Coronary artery (tissue), 2 donors: ENCODE data around the gene FGD5.

Experiments used
- DNase-seq: peaks from one replicate; pipeline ENCODE4 v3.0.0-alpha.2; 2017; ENCODE audit warnings: low spot score
- H3K27ac ChIP-seq, 2 donors: fragments of 200-600 bp; sonication (generic); one replicate each; pipeline ENCODE4 v1.5.1; 2016 to 2019
- H3K4me3 ChIP-seq: fragments of 200-600 bp; sonication (generic); 2 replicates; pipeline ENCODE4 v1.5.1; 2016; ENCODE audit warnings: mild to moderate bottlenecking, moderate library complexity
- TF ChIP-seq, protein P1 (sequence below): fragments of 200-600 bp; sonication (generic); IDR thresholded peaks from one replicate; pipeline ENCODE4 v1.5.1; 2019; ENCODE audit warnings: antibody characterized with exemption

The FGD5 gene

DNA sequence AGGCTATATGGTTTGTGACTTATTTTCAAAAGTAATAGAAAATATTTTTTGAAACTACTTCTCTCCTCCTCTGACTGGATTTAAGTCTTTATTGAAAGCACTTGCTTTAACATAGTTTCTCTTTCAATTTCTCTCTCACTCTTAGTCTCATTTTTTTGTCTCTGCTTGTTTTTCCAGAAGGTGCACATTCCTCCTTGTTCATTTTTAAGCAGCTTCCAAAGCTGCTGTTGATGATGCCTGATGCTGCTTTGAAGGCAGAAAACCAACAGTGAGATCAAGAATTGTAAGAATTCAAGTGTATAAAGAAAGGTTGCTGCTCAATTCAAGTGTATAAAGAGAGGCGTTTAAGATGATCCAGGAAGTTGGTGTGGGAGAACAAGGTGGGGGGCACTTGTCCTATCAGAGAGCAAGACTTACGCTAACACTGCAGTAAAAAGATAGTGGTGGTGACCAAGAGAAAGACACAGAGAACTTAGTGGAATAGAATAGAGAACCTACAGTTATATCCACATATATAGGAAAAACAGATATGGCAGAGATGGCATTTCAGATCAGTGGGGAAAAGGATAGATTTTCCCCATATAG lies 140.7 kb downstream of the FGD5 start:
- no peak overlapping the region for H3K4me3 ChIP-seq
- no peak overlapping the region for H3K27ac ChIP-seq
- no peak for DNase-seq
- TF ChIP-seq, protein P1, sequence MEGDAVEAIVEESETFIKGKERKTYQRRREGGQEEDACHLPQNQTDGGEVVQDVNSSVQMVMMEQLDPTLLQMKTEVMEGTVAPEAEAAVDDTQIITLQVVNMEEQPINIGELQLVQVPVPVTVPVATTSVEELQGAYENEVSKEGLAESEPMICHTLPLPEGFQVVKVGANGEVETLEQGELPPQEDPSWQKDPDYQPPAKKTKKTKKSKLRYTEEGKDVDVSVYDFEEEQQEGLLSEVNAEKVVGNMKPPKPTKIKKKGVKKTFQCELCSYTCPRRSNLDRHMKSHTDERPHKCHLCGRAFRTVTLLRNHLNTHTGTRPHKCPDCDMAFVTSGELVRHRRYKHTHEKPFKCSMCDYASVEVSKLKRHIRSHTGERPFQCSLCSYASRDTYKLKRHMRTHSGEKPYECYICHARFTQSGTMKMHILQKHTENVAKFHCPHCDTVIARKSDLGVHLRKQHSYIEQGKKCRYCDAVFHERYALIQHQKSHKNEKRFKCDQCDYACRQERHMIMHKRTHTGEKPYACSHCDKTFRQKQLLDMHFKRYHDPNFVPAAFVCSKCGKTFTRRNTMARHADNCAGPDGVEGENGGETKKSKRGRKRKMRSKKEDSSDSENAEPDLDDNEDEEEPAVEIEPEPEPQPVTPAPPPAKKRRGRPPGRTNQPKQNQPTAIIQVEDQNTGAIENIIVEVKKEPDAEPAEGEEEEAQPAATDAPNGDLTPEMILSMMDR, result no peak

GRCh38 chr3:14962762-14963161 lies 144.0 kb downstream of the FGD5 start:
- TF ChIP-seq, protein P1, result no peak
- H3K4me3 ChIP-seq, result no peak overlapping the region
- H3K27ac ChIP-seq, result no peak overlapping the region
- DNase-seq, result no peak

- TF ChIP-seq, protein P1, result no peak
- no peak overlapping the region for H3K27ac ChIP-seq
- DNase-seq, result no peak
- H3K4me3 ChIP-seq, result no peak overlapping the region
Measured at GRCh38 chr3:14967285-14967684, 148.5 kb downstream of the FGD5 start.

DNA sequence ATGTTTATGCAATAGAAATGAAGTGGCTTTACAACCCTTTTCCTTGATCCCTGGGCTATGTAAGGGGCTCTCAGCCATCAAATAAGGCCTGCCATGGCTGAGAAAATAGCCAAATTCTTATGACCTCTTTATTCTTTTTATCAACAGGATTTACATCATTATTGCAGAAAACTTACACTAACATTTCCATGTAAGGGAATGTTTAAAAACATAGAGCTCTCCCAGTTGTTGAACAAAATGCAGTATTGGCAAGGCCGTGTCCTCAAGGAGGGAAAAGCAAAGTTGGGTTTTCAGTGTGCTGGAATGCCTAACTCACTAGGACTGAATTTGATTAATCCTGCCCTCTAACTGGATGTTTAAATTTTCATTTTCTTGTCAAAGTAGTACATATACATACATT lies 150.9 kb downstream of the FGD5 start:
- H3K4me3 ChIP-seq, result no peak overlapping the region
- no peak overlapping the region for H3K27ac ChIP-seq
- no peak for DNase-seq
- TF ChIP-seq, protein P1, result no peak

- TF ChIP-seq, protein P1, result no peak
- no peak for DNase-seq
- H3K4me3 ChIP-seq, result no peak overlapping the region
- H3K27ac ChIP-seq, result no peak overlapping the region
Measured at GRCh38 chr3:14976317-14976716, 157.6 kb downstream of the FGD5 start.

DNA sequence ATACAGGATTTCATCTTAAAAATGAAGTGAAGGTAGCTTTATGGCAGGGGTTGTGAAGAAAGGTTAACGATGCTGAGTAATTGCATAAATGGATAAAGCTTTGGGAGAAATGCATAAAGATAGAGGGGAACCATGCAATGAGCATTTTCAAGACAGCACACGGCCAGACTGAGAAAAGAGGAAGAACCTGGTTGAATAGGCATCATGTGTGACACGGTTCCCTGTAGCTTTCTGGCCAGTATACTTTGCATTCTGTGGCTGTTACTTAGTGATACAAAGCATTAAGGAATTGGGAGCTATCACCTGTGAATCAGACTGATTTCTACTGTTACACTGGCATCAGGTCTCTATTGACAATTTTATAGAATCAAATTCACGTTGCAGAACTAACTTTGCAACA lies 161.9 kb downstream of the FGD5 start:
- TF ChIP-seq, protein P1, result no peak
- no peak overlapping the region for H3K27ac ChIP-seq
- DNase-seq, result no peak
- H3K4me3 ChIP-seq, result no peak overlapping the region
